H9 (cell line): Measurements from ENCODE around the gene MYRF. TPM values are rescaled to one million over a fixed set of nuclear protein-coding genes. Genes with fewer than 3 reads are reported as not detected.

Experiments
- DNase-seq: peaks from one replicate; pipeline ENCODE4 v3.0.0-alpha.2; 2017
- H2AFZ ChIP-seq: one replicate; pipeline ENCODE4 v1.6.1; 2013; ENCODE audit warnings: mild to moderate bottlenecking, low read length, control low read depth, moderate library complexity
- H2AK5ac ChIP-seq: 2 replicates; pipeline ENCODE4 v1.6.1; 2013; ENCODE audit warnings: low read length, control low read depth, mixed read lengths; ENCODE audit not compliant: insufficient read length
- H2BK120ac ChIP-seq: one replicate; pipeline ENCODE4 v1.6.1; 2013; ENCODE audit warnings: low read depth, mild to moderate bottlenecking, low read length, control low read depth, inconsistent platforms; ENCODE audit not compliant: poor library complexity, severe bottlenecking
- H2BK12ac ChIP-seq: 2 replicates; pipeline ENCODE4 v1.6.1; 2013; ENCODE audit warnings: low read length, control low read depth, mixed read lengths, low read depth; ENCODE audit not compliant: insufficient read length
- H2BK15ac ChIP-seq: 2 replicates; pipeline ENCODE4 v1.6.1; 2013; ENCODE audit warnings: low read depth, low read length, control low read depth
- H2BK20ac ChIP-seq: one replicate; pipeline ENCODE4 v1.6.1; 2013; ENCODE audit warnings: low read depth, mild to moderate bottlenecking, low read length, control low read depth, inconsistent platforms; ENCODE audit not compliant: poor library complexity, severe bottlenecking
- H2BK5ac ChIP-seq: 2 replicates; pipeline ENCODE4 v1.6.1; 2013; ENCODE audit warnings: low read length, control low read depth, mixed read lengths; ENCODE audit not compliant: insufficient read length
- H3K14ac ChIP-seq: 2 replicates; pipeline ENCODE4 v1.6.1; 2013; ENCODE audit warnings: low read length, control low read depth; ENCODE audit not compliant: insufficient read depth
- H3K18ac ChIP-seq: 2 replicates; pipeline ENCODE4 v1.6.1; 2013; ENCODE audit warnings: low read depth, mild to moderate bottlenecking, mixed read lengths, low read length, control low read depth; ENCODE audit not compliant: insufficient read length
- H3K23ac ChIP-seq: 2 replicates; pipeline ENCODE4 v1.6.1; 2013; ENCODE audit warnings: low read length, control low read depth, mixed read lengths, low read depth; ENCODE audit not compliant: insufficient read length
- H3K23me2 ChIP-seq: 2 replicates; pipeline ENCODE4 v1.6.1; 2013; ENCODE audit warnings: low read depth, mild to moderate bottlenecking, mixed read lengths, low read length, control low read depth; ENCODE audit not compliant: insufficient read length, poor library complexity, severe bottlenecking
- H3K27ac ChIP-seq: 2 replicates; pipeline ENCODE4 v1.5.1; 2013; ENCODE audit warnings: low read length, control low read depth, mixed read lengths, low read depth; ENCODE audit not compliant: insufficient read length
- H3K27me3 ChIP-seq: 2 replicates; pipeline ENCODE4 v1.6.1; 2013; ENCODE audit warnings: low read length, control low read depth, inconsistent platforms; ENCODE audit not compliant: insufficient read depth
- H3K4ac ChIP-seq: 2 replicates; pipeline ENCODE4 v1.6.1; 2013; ENCODE audit warnings: low read depth, mild to moderate bottlenecking, control low read depth, inconsistent platforms, low read length, moderate library complexity
- H3K4me1 ChIP-seq: 2 replicates; pipeline ENCODE4 v1.6.1; 2013; ENCODE audit warnings: low read length, control low read depth, inconsistent platforms; ENCODE audit not compliant: insufficient read depth
- H3K4me2 ChIP-seq: 2 replicates; pipeline ENCODE4 v1.6.1; 2013; ENCODE audit warnings: low read length, control low read depth, mixed read lengths; ENCODE audit not compliant: insufficient read length, insufficient read depth
- H3K56ac ChIP-seq: 2 replicates; pipeline ENCODE4 v1.6.1; 2013; ENCODE audit warnings: low read depth, mild to moderate bottlenecking, mixed read lengths, low read length, control low read depth; ENCODE audit not compliant: insufficient read length
- H3K79me1 ChIP-seq: 2 replicates; pipeline ENCODE4 v1.6.1; 2013; ENCODE audit warnings: low read depth, mild to moderate bottlenecking, moderate library complexity, low read length, control low read depth, inconsistent platforms; ENCODE audit not compliant: insufficient read depth, poor library complexity, severe bottlenecking
- H3K79me2 ChIP-seq: 2 replicates; pipeline ENCODE4 v1.6.1; 2013; ENCODE audit warnings: low read length, control low read depth, inconsistent platforms; ENCODE audit not compliant: insufficient read depth
- H3K9ac ChIP-seq: 2 replicates; pipeline ENCODE4 v1.6.1; 2013; ENCODE audit warnings: low read length, control low read depth, mixed read lengths; ENCODE audit not compliant: insufficient read length; ENCODE audit errors: extremely low read depth
- H3K9me3 ChIP-seq: one replicate; pipeline ENCODE4 v1.6.1; 2013; ENCODE audit warnings: low read depth, low read length, inconsistent platforms; ENCODE audit not compliant: control insufficient read depth
- H3T11ph ChIP-seq: one replicate; pipeline ENCODE4 v1.6.1; 2013; ENCODE audit warnings: mild to moderate bottlenecking, low read length, control low read depth, inconsistent platforms
- H4K20me1 ChIP-seq: one replicate; pipeline ENCODE4 v1.6.1; 2013; ENCODE audit not compliant: control insufficient read depth, insufficient read length, insufficient read depth
- H4K5ac ChIP-seq: 2 replicates; pipeline ENCODE4 v1.6.1; 2013; ENCODE audit warnings: low read depth, mild to moderate bottlenecking, mixed read lengths, low read length, control low read depth; ENCODE audit not compliant: insufficient read length
- H4K8ac ChIP-seq: replicated peaks from 2 replicates; pipeline ENCODE4 v1.6.1; 2013; ENCODE audit warnings: low read length, control low read depth, mixed read lengths, low read depth; ENCODE audit not compliant: insufficient read length
- H4K91ac ChIP-seq: 2 replicates; pipeline ENCODE4 v1.6.1; 2013; ENCODE audit warnings: low read depth, mild to moderate bottlenecking, moderate library complexity, mixed read lengths, low read length, control low read depth; ENCODE audit not compliant: insufficient read length
- H3K27ac Mint-ChIP-seq, 3 experiments: 2 replicates in 2 of 3; 3 replicates in 1 of 3; pipeline ENCODE4 v1.8.0; 2020 to 2021; ENCODE audit warnings: mixed read lengths in 3 of 3, mild to moderate bottlenecking in 1 of 3, moderate library complexity in 1 of 3
- H3K27me3 Mint-ChIP-seq: 2 replicates; pipeline ENCODE4 v1.8.0; 2021; ENCODE audit warnings: low read depth, mild to moderate bottlenecking, moderate library complexity, mixed read lengths
- H3K36me3 Mint-ChIP-seq, 3 experiments: 2 replicates in 2 of 3; 3 replicates in 1 of 3; pipeline ENCODE4 v1.8.0; 2020 to 2021; ENCODE audit warnings: low read depth in 3 of 3, mixed read lengths in 3 of 3; ENCODE audit not compliant: insufficient read depth in 1 of 3
- H3K4me1 Mint-ChIP-seq, 2 experiments: 2 replicates each; pipeline ENCODE4 v1.8.0; 2020; ENCODE audit warnings: mixed read lengths in 2 of 2
- H3K4me3 Mint-ChIP-seq, 2 experiments: 2 replicates in 1 of 2; 3 replicates in 1 of 2; pipeline ENCODE4 v1.8.0; 2020 to 2021; ENCODE audit warnings: mild to moderate bottlenecking in 2 of 2, mixed read lengths in 2 of 2, moderate library complexity in 1 of 2
- H3K9me3 Mint-ChIP-seq, 2 experiments: 2 replicates in 1 of 2; 3 replicates in 1 of 2; pipeline ENCODE4 v1.8.0; 2020; ENCODE audit warnings: mild to moderate bottlenecking in 2 of 2, mixed read lengths in 2 of 2, moderate library complexity in 1 of 2
- WGBS: extraction: QIAGEN DNeasy Blood & Tissue Kit; methylation state at CpG from one replicate; pipeline ENCODE4 v1.1.7; 2013; ENCODE audit warnings: missing lambda C conversion rate, low lambda C conversion rate, mixed read lengths; ENCODE audit not compliant: insufficient read length; ENCODE audit errors: extremely low coverage; 5-methylcytosine and 5-hydroxymethylcytosine counted together
- total RNA-seq: library from RNA; stranded (reverse); gene quantifications from 2 replicates; pipeline ENCODE4 v1.2.1, GENCODE V29; 2021
- TF ChIP-seq, protein P1 (sequence below): fragments of 200-600 bp; sonication (generic); conservative IDR thresholded peaks from 3 replicates; pipeline ENCODE4 v1.8.0; 2021; ENCODE audit warnings: antibody characterized with exemption, mild to moderate bottlenecking

Gene MYRF
- total RNA-seq, 1 experiment from 2014 or later, result 13.9 TPM

GRCh38 chr11:61743486-61744095 lies 8.8 kb upstream of the MYRF start:
- Mint-ChIP-seq H3K4me3 (no peak overlapping the region), H3K27ac (no peak overlapping the region; a peak in 1 of 7 replicates), H3K9me3 (no peaks in the 10 kb centered on the region; a peak in 1 of 5 replicates), H3K4me1 (peaks cover 8 to 21% of the 10 kb centered on the region in 2 experiments), H3K27me3 (no peaks in the 10 kb centered on the region), H3K36me3 (peaks cover 8 to 23% (median 8%) of the 10 kb centered on the region in 3 experiments; a peak in 5 of 7 replicates)
- Histone ChIP-seq H2BK20ac (no peak overlapping the region), H3K4me1 (no peaks in the 10 kb centered on the region), H3K23ac (no peak overlapping the region), H3K27me3 (no peaks in the 10 kb centered on the region), H3K23me2 (no peaks in the 10 kb centered on the region), H3K79me2 (no peaks in the 10 kb centered on the region), H3T11ph (no peak overlapping the region), H4K5ac (no peak overlapping the region), H2BK12ac (no peak overlapping the region), H4K91ac (no peak overlapping the region), H2AK5ac (no peak overlapping the region), H4K20me1 (no peaks in the 10 kb centered on the region), H2BK120ac (no peak overlapping the region), H3K56ac (no peak overlapping the region), H3K4ac (no peak overlapping the region), H3K27ac (no peak overlapping the region), H2BK15ac (no peak overlapping the region), H3K4me2 (no peak overlapping the region), H3K18ac (no peak overlapping the region), H4K8ac (no peak overlapping the region), H2AFZ (no peak overlapping the region), H2BK5ac (no peak overlapping the region), H3K9ac (no peak overlapping the region), H3K9me3 (no peaks in the 10 kb centered on the region), H3K79me1 (no peaks in the 10 kb centered on the region), H3K14ac (no peak overlapping the region)
- peak; percentile 64 for DNase-seq
- WGBS, result no CpG with 5 or more reads among the region's 42 CpGs
- TF ChIP-seq, protein P1, sequence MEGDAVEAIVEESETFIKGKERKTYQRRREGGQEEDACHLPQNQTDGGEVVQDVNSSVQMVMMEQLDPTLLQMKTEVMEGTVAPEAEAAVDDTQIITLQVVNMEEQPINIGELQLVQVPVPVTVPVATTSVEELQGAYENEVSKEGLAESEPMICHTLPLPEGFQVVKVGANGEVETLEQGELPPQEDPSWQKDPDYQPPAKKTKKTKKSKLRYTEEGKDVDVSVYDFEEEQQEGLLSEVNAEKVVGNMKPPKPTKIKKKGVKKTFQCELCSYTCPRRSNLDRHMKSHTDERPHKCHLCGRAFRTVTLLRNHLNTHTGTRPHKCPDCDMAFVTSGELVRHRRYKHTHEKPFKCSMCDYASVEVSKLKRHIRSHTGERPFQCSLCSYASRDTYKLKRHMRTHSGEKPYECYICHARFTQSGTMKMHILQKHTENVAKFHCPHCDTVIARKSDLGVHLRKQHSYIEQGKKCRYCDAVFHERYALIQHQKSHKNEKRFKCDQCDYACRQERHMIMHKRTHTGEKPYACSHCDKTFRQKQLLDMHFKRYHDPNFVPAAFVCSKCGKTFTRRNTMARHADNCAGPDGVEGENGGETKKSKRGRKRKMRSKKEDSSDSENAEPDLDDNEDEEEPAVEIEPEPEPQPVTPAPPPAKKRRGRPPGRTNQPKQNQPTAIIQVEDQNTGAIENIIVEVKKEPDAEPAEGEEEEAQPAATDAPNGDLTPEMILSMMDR, result no peak
